Karpas-422 (cell line): ENCODE results near the gene LINGO1. TPM values are rescaled to one million over a fixed set of nuclear protein-coding genes. Genes with fewer than 3 reads are reported as not detected.

Experiments used
- DNase-seq: peaks from one replicate; pipeline ENCODE4 v3.0.0-alpha.2; 2015
- H2AFZ ChIP-seq: fragments of 200-600 bp; sonication (generic); 2 replicates; pipeline ENCODE4 v1.6.1; 2014; ENCODE audit warnings: antibody characterized with exemption, low read length, mixed read lengths
- H3K27ac ChIP-seq: fragments of 200-600 bp; sonication (generic); 2 replicates; pipeline ENCODE4 v1.5.1; 2014; ENCODE audit warnings: mild to moderate bottlenecking, low read length, moderate library complexity
- H3K27me3 ChIP-seq: fragments of 200-600 bp; sonication (generic); 2 replicates; pipeline ENCODE4 v1.6.1; 2014; ENCODE audit warnings: low read length, mixed read lengths
- H3K36me3 ChIP-seq: fragments of 200-600 bp; sonication (generic); 2 replicates; pipeline ENCODE4 v1.6.1; 2014; ENCODE audit warnings: low read length, mixed read lengths; ENCODE audit not compliant: insufficient read depth
- H3K4me1 ChIP-seq: fragments of 200-600 bp; sonication (generic); 2 replicates; pipeline ENCODE4 v1.6.1; 2014; ENCODE audit warnings: mild to moderate bottlenecking, low read length, mixed read lengths
- H3K4me2 ChIP-seq: fragments of 200-600 bp; sonication (generic); 2 replicates; pipeline ENCODE4 v1.6.1; 2014; ENCODE audit warnings: low read length, low read depth, mild to moderate bottlenecking; ENCODE audit not compliant: poor library complexity, severe bottlenecking
- H3K4me3 ChIP-seq: fragments of 200-600 bp; sonication (generic); 2 replicates; pipeline ENCODE4 v1.5.1; 2014; ENCODE audit warnings: mild to moderate bottlenecking, antibody characterized with exemption, low read length, mixed read lengths
- H3K79me2 ChIP-seq: fragments of 200-600 bp; sonication (generic); 2 replicates; pipeline ENCODE4 v1.6.1; 2014; ENCODE audit warnings: mild to moderate bottlenecking, low read length, mixed read lengths
- H3K9ac ChIP-seq: fragments of 200-600 bp; sonication (generic); 2 replicates; pipeline ENCODE4 v1.6.0; 2014; ENCODE audit warnings: low read length
- H3K9me2 ChIP-seq: fragments of 200-600 bp; sonication (generic), shearing (Covaris generic); replicated peaks from 2 replicates; pipeline ENCODE4 v1.6.0; 2014; ENCODE audit warnings: mild to moderate bottlenecking, low read length, moderate library complexity; ENCODE audit not compliant: insufficient read depth
- H3K9me3 ChIP-seq: fragments of 300-700, 200-600 bp; sonication (generic); 2 replicates; pipeline ENCODE4 v1.6.1; 2014; ENCODE audit warnings: low read length, mixed read lengths
- H4K20me1 ChIP-seq: fragments of 200-600 bp; sonication (generic); 2 replicates; pipeline ENCODE4 v1.6.1; 2014; ENCODE audit warnings: mild to moderate bottlenecking, antibody characterized with exemption, low read length, low read depth; ENCODE audit not compliant: insufficient read depth
- total RNA-seq: library from RNA; depleted of rRNA; stranded (reverse); fragments of >200 nt; shearing (Covaris generic); gene quantifications from 2 replicates; pipeline ENCODE4 v1.2.3, GENCODE V29; 2014; ENCODE audit warnings: low replicate concordance

The LINGO1 gene
- total RNA-seq, 1 experiment from 2014 or later: not detected

GRCh38 chr15:77620297-77620696 lies 12.4 kb downstream of the LINGO1 start:
- H3K9ac ChIP-seq: no peak overlapping the region
- no peaks in the 10 kb centered on the region for H3K9me3 ChIP-seq
- DNase-seq: no peak
- no peaks in the 10 kb centered on the region for H3K4me1 ChIP-seq
- no peaks in the 10 kb centered on the region for H3K36me3 ChIP-seq
- no peaks in the 10 kb centered on the region for H3K9me2 ChIP-seq
- H3K79me2 ChIP-seq: no peaks in the 10 kb centered on the region
- no peaks in the 10 kb centered on the region for H3K27me3 ChIP-seq
- no peak overlapping the region for H3K4me2 ChIP-seq
- H3K4me3 ChIP-seq: no peak overlapping the region
- H4K20me1 ChIP-seq: no peaks in the 10 kb centered on the region
- no peak overlapping the region for H2AFZ ChIP-seq
- H3K27ac ChIP-seq: no peak overlapping the region

- no peaks in the 10 kb centered on the region for H3K79me2 ChIP-seq
- H3K4me1 ChIP-seq: no peaks in the 10 kb centered on the region
- no peak overlapping the region for H3K4me3 ChIP-seq
- no peak for DNase-seq
- no peaks in the 10 kb centered on the region for H3K9me2 ChIP-seq
- no peaks in the 10 kb centered on the region for H4K20me1 ChIP-seq
- H3K9me3 ChIP-seq: no peaks in the 10 kb centered on the region
- H3K27me3 ChIP-seq: no peaks in the 10 kb centered on the region
- no peaks in the 10 kb centered on the region for H3K36me3 ChIP-seq
- H2AFZ ChIP-seq: no peak overlapping the region
- H3K4me2 ChIP-seq: no peak overlapping the region
- H3K9ac ChIP-seq: no peak overlapping the region
- no peak overlapping the region for H3K27ac ChIP-seq
These were observed 12.8 kb downstream of the LINGO1 start for GRCh38 chr15:77619883-77620282.

- Histone ChIP-seq H3K4me3 (no peak overlapping the region), H3K27me3 (no peaks in the 10 kb centered on the region), H3K27ac (no peak overlapping the region), H3K9me3 (no peaks in the 10 kb centered on the region), H4K20me1 (no peaks in the 10 kb centered on the region), H3K79me2 (no peaks in the 10 kb centered on the region), H3K4me1 (no peaks in the 10 kb centered on the region), H3K9me2 (no peaks in the 10 kb centered on the region), H3K36me3 (no peaks in the 10 kb centered on the region), H2AFZ (no peak overlapping the region), H3K4me2 (no peak overlapping the region), H3K9ac (no peak overlapping the region)
- DNase-seq: peak; percentile 72
These were observed 15.1 kb downstream of the LINGO1 start for GRCh38 chr15:77617476-77618230.

- no peak overlapping the region for H3K4me3 ChIP-seq
- no peaks in the 10 kb centered on the region for H3K4me1 ChIP-seq
- H3K9me2 ChIP-seq: no peaks in the 10 kb centered on the region
- H3K27me3 ChIP-seq: no peaks in the 10 kb centered on the region
- H4K20me1 ChIP-seq: no peaks in the 10 kb centered on the region
- no peak overlapping the region for H3K9ac ChIP-seq
- no peaks in the 10 kb centered on the region for H3K79me2 ChIP-seq
- no peak overlapping the region for H3K27ac ChIP-seq
- H3K4me2 ChIP-seq: no peak overlapping the region
- no peaks in the 10 kb centered on the region for H3K9me3 ChIP-seq
- H3K36me3 ChIP-seq: no peaks in the 10 kb centered on the region
- H2AFZ ChIP-seq: no peak overlapping the region
- peak; percentile 68 for DNase-seq
These were observed 16.6 kb downstream of the LINGO1 start for GRCh38 chr15:77616072-77616471.

GRCh38 chr15:77615472-77615871 lies 17.2 kb downstream of the LINGO1 start:
- Histone ChIP-seq H3K79me2 (no peaks in the 10 kb centered on the region), H3K4me3 (no peak overlapping the region), H3K27me3 (no peaks in the 10 kb centered on the region), H3K9me3 (no peaks in the 10 kb centered on the region), H3K9me2 (no peaks in the 10 kb centered on the region), H4K20me1 (no peaks in the 10 kb centered on the region), H3K36me3 (no peaks in the 10 kb centered on the region), H3K27ac (no peak overlapping the region), H2AFZ (no peak overlapping the region), H3K4me1 (no peaks in the 10 kb centered on the region), H3K9ac (no peak overlapping the region), H3K4me2 (no peak overlapping the region)
- DNase-seq: no peak

- Histone ChIP-seq H3K4me2 (no peak overlapping the region), H3K36me3 (no peaks in the 10 kb centered on the region), H3K4me1 (no peaks in the 10 kb centered on the region), H4K20me1 (no peaks in the 10 kb centered on the region), H3K4me3 (no peak overlapping the region), H3K9me2 (no peaks in the 10 kb centered on the region), H3K79me2 (no peaks in the 10 kb centered on the region), H3K27ac (no peak overlapping the region), H2AFZ (no peak overlapping the region), H3K27me3 (no peaks in the 10 kb centered on the region), H3K9ac (no peak overlapping the region), H3K9me3 (no peaks in the 10 kb centered on the region)
- DNase-seq: no peak
These were observed 18.4 kb downstream of the LINGO1 start for GRCh38 chr15:77614251-77614806.

- Histone ChIP-seq H3K9me2 (no peaks in the 10 kb centered on the region), H3K36me3 (no peaks in the 10 kb centered on the region), H3K79me2 (no peaks in the 10 kb centered on the region), H3K27ac (no peak overlapping the region), H4K20me1 (no peaks in the 10 kb centered on the region), H3K4me3 (no peak overlapping the region), H3K9me3 (no peaks in the 10 kb centered on the region), H3K27me3 (no peaks in the 10 kb centered on the region), H3K4me2 (no peak overlapping the region), H3K4me1 (no peaks in the 10 kb centered on the region), H2AFZ (no peak overlapping the region), H3K9ac (no peak overlapping the region)
- no peak for DNase-seq
These were observed 18.9 kb downstream of the LINGO1 start for GRCh38 chr15:77613814-77614213.

GRCh38 chr15:77612958-77613601 lies 19.6 kb downstream of the LINGO1 start:
- Histone ChIP-seq H3K27ac (no peak overlapping the region), H3K27me3 (no peaks in the 10 kb centered on the region), H2AFZ (no peak overlapping the region), H3K9me3 (no peaks in the 10 kb centered on the region), H3K4me2 (no peak overlapping the region), H3K79me2 (no peaks in the 10 kb centered on the region), H3K9me2 (no peaks in the 10 kb centered on the region), H4K20me1 (no peaks in the 10 kb centered on the region), H3K9ac (no peak overlapping the region), H3K4me3 (no peak overlapping the region), H3K36me3 (no peaks in the 10 kb centered on the region), H3K4me1 (no peaks in the 10 kb centered on the region)
- no peak for DNase-seq
